HCT116 (cell line): ENCODE measurements around the gene CTDNEP1.

ENCODE experiments used
- CTCF ChIP-seq, 3 experiments: fragments of 200-600 bp in 1 of 3; sonication (generic) in 1 of 3; IDR thresholded peaks in 2 of 3; conservative IDR thresholded peaks in 1 of 3; 2 replicates each; pipeline ENCODE4 v1.5.1; 2012 to 2017; ENCODE audit warnings: low read depth in 2 of 3, low read length in 2 of 3, antibody characterized with exemption in 1 of 3, borderline replicate concordance in 1 of 3, control low read depth in 1 of 3, mild to moderate bottlenecking in 1 of 3, mixed read lengths in 1 of 3, mixed run types in 1 of 3, moderate library complexity in 1 of 3; ENCODE audit not compliant: insufficient read depth in 1 of 3
- POLR2A ChIP-seq: IDR thresholded peaks from 2 replicates; pipeline ENCODE4 v1.7.0; 2011; ENCODE audit warnings: borderline replicate concordance; ENCODE audit not compliant: insufficient read depth, insufficient read length; ENCODE audit errors: extremely low read depth
- POLR2AphosphoS5 ChIP-seq: IDR thresholded peaks from 2 replicates; pipeline ENCODE4 v1.6.1; 2011; ENCODE audit warnings: mild to moderate bottlenecking, low read depth, low read length, moderate library complexity

- no peak for TF ChIP-seq CTCF (IDR thresholded peaks at IDR 0.05 in 2 of 3, conservative IDR thresholded peaks at IDR 0.05 in 1 of 3; ENCODE audit: borderline replicate concordance in 1 of 3, insufficient read depth in 1 of 3, low read depth in 2 of 3, low read length in 2 of 3)
- no peak for TF ChIP-seq POLR2A
- no peak; the same call in 1 of the 2 replicates for TF ChIP-seq POLR2AphosphoS5
These were observed 8.0 kb upstream of the CTDNEP1 start for GRCh38 chr17:7259555-7259889.
